ENCODE measurements around the gene SHC2. TPM values are rescaled to one million over a fixed set of nuclear protein-coding genes. Genes with fewer than 3 reads are reported as not detected.

Gene SHC2
- total and polyA plus RNA-seq, 9 of the 15 experiments (the other 6 are each of a cell fraction or from before 2014, with no cell fraction given) = 0.14 to 0.36 (median 0.17) TPM; not detected in 5

GRCh38 chr19:480016-480855, 19.4 kb upstream of the SHC2 start (continued):
- TF ChIP-seq CTCF (IDR thresholded peaks at IDR 0.05 in 2 of 3, conservative IDR thresholded peaks at IDR 0.05 in 1 of 3; ENCODE audit: insufficient read depth in 2 of 3, low read depth in 1 of 3, low read length in 3 of 3) (peak; percentile 77 to 95 (median 79)), POU5F1 (IDR thresholded peaks at IDR 0.05; ENCODE audit: borderline replicate concordance, low read depth, low read length, partially characterized antibody) (no peak), NCOR1 (IDR thresholded peaks at IDR 0.05) (no peak), MTF1 (CRISPR knock-in tag; IDR thresholded peaks at IDR 0.05; ENCODE audit: borderline replicate concordance) (no peak), RAD21 (CRISPR knock-in tag; conservative IDR thresholded peaks at IDR 0.05 in 1 of 2, IDR thresholded peaks at IDR 0.05 in 1 of 2) (peak; percentile 40 to 80)

- CTCF ChIA-PET (ENCODE audit: low intra/inter-chr PET ratio) = no interaction called here
- no peak overlapping the region for H3K4me3 ChIP-seq
- H3K4me2 ChIP-seq (ENCODE audit: insufficient read depth, low read length) = no peak overlapping the region
- no peak overlapping the region for H3K27ac ChIP-seq (ENCODE audit: extremely low read depth, low read depth, low read length)
- BruUV-seq (replicated peaks) = no TSS peak
- H3K79me2 ChIP-seq (ENCODE audit: control insufficient read depth, insufficient read depth, low read length) = no peaks in the 10 kb centered on the region
- H3K27me3 ChIP-seq (ENCODE audit: control insufficient read depth in 2 of 2, insufficient read depth in 2 of 2, low read length in 2 of 2) = peaks cover 0 to 23% of the 10 kb centered on the region in 2 experiments; a peak in 2 of 5 replicates
- intact Hi-C loops (cut with micrococcal nuclease) = no loop called here
- no peak for DNase-seq (ENCODE audit: extremely low read depth in 1 of 4, low spot score in 3 of 4)
- peak overlapping the region in 1 of 2 experiments; percentile 48; a peak in 1 of 4 replicates for H3K9ac ChIP-seq (ENCODE audit: insufficient read depth in 1 of 2, low read depth in 2 of 2, low read length in 2 of 2)
- WGBS (ENCODE audit: insufficient coverage, low coverage, missing lambda C conversion rate) = 36% methylated on average over 13 of the region's 14 CpGs
- no peak overlapping the region for H2AFZ ChIP-seq (ENCODE audit: low read depth, low read length)
- no peak for FAIRE-seq
- in situ Hi-C loops (cut with MboI) = no loop called here
- POLR2A ChIA-PET = interaction anchor here (0.6 kb wide), 1 partner anchor 110 kb away, joined by 3 read pairs; no protein-coding TSS in a partner anchor
- H3K9me1 ChIP-seq (ENCODE audit: control insufficient read depth, insufficient read depth, low read length) = no peaks in the 10 kb centered on the region
- ATAC-seq = no peak
- no peaks in the 10 kb centered on the region for H3K36me3 ChIP-seq (ENCODE audit: control insufficient read depth, insufficient read depth, low read length)
- peaks cover 0 to 37% of the 10 kb centered on the region in 2 experiments; a peak in 2 of 5 replicates for H3K4me1 ChIP-seq (replicated peaks in 1 of 2; ENCODE audit: control insufficient read depth in 2 of 2, insufficient read depth in 2 of 2, low read length in 2 of 2)
- H3K9me3 ChIP-seq (replicated peaks; ENCODE audit: control insufficient read depth, insufficient read depth, low read depth, low read length) = peaks cover 6% of the 10 kb centered on the region; the same call in 1 of the 2 replicates
- no peaks in the 10 kb centered on the region; the same call in 1 of the 2 replicates for H4K20me1 ChIP-seq (replicated peaks; ENCODE audit: control insufficient read depth, insufficient read depth, low read length)
- TF ChIP-seq RBFOX2 (IDR thresholded peaks at IDR 0.05; ENCODE audit: low read depth, low read length) (no peak), POLR3G (IDR thresholded peaks at IDR 0.05; ENCODE audit: extremely low read depth, insufficient read length, insufficient replicate concordance) (no peak), SIX5 (IDR thresholded peaks at IDR 0.05; ENCODE audit: borderline replicate concordance in 1 of 2, insufficient read depth in 1 of 2, low read depth in 1 of 2, low read length in 2 of 2) (no peak), CHAMP1 (IDR thresholded peaks at IDR 0.05) (no peak), RFX5 (IDR thresholded peaks at IDR 0.05; ENCODE audit: low read depth, low read length) (no peak), CHD1 (IDR thresholded peaks at IDR 0.05; ENCODE audit: low read length) (no peak), ERF (CRISPR knock-in tag; IDR thresholded peaks at IDR 0.05) (no peak)
These were observed 18.1 kb upstream of the SHC2 start for GRCh38 chr19:478976-479375.

Data from K562 (cell line).